GM13977 (cell line): ENCODE results near the gene MYT1.

Source experiments
- DNase-seq: peaks from one replicate; pipeline ENCODE4 v3.0.0; 2012; ENCODE audit warnings: low spot score
- CTCF ChIP-seq: IDR thresholded peaks from 2 replicates; pipeline ENCODE4 v1.5.1; 2012; ENCODE audit warnings: mild to moderate bottlenecking, control low read depth; ENCODE audit not compliant: insufficient read depth; ENCODE audit errors: extremely low read depth, missing control alignments
- in situ Hi-C: fragments of 300-500 bp; cut with MboI; formaldehyde crosslinking; loops from one replicate; pipeline ENCODE4 v1.12.0; 2022; ENCODE audit warnings: low sequenced_read_pairs, low pct_unique_long_range_greater_than_20kb, mixed read lengths, inconsistent platforms; ENCODE audit not compliant: unreplicated experiment

MYT1 gene

GRCh38 chr20:64139199-64140060 is 24.8 kb upstream of the MYT1 start:
- no peak for DNase-seq
- in situ Hi-C loops = no loop called here
- no peak for TF ChIP-seq CTCF

GRCh38 chr20:64140061-64140931 is 24.0 kb upstream of the MYT1 start:
- DNase-seq = no peak
- in situ Hi-C loops = no loop called here

GRCh38 chr20:64140956-64141355 is 23.3 kb upstream of the MYT1 start:
- in situ Hi-C loops = no loop called here
- no peak for TF ChIP-seq CTCF
- DNase-seq = no peak

More at GRCh38 chr20:64140061-64140931, 24.0 kb upstream of the MYT1 start:
- TF ChIP-seq CTCF = no peak

- no peak for TF ChIP-seq CTCF
- in situ Hi-C loops = no loop called here
- DNase-seq = no peak
Observed at GRCh38 chr20:64142590-64142989, 21.7 kb upstream of the MYT1 start.

- no peak for TF ChIP-seq CTCF
- DNase-seq = no peak
- in situ Hi-C loops = no loop called here
Observed at GRCh38 chr20:64143018-64143801, 21.0 kb upstream of the MYT1 start.

- no peak for DNase-seq
- TF ChIP-seq CTCF = no peak
- in situ Hi-C loops = no loop called here
Observed at GRCh38 chr20:64144144-64144912, 19.9 kb upstream of the MYT1 start.
